ENCODE data around the gene RMND1.
"Not testable (repeated sequence)": the region's sequence is repeated elsewhere in the genome, so short reads cannot be mapped to it uniquely, and the experiment has no call there.

Gene RMND1

DNA sequence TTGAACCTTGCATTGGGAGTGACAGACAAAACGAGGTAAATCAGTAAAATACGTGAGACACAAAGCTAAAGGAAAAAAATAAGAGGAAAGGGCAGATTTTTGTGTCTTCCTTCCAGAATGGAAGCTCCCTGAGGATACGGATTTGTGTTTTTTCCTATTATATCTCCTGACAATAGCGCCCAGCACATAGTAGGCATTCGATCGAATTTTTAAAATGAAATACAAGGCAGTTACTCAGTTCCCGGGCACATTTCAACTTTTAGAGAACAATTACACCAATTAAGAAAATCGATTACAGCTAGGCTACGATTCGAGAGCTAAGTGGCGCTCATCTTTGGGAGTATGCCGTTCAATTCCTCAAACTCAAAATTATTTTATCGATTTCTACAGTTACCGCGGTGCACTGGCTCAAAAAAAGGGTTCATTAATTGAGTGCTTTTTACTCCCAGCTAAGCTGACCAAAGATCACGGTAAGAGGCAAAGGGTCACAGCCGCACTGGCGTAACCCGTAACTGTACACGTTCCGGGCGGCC lies 443 bp downstream of the RMND1 start:
- DNase-seq (ENCODE audit: low spot score): no peak

DNA sequence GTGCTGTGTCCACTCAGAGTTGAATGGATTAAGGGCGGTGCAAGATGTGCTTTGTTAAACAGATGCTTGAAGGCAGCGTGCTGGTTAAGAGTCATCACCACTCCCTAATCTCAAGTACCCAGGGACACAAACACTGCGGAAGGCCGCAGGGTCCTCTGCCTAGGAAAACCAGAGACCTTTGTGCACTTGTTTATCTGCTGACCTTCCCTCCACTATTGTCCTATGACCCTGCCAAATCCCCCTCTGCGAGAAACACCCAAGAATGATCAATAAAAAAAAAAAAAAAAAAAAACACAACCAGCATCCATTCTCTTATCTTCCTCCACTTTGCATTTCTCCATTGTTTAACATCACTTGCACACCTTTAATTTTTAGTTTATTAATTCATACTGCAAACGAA lies 998 bp downstream of the RMND1 start:
- not testable (repeated sequence) for DNase-seq (ENCODE audit: low spot score)

GRCh38 chr6:151448623-151449022 lies 3.3 kb downstream of the RMND1 start:
- no peak for DNase-seq (ENCODE audit: low spot score)

DNA sequence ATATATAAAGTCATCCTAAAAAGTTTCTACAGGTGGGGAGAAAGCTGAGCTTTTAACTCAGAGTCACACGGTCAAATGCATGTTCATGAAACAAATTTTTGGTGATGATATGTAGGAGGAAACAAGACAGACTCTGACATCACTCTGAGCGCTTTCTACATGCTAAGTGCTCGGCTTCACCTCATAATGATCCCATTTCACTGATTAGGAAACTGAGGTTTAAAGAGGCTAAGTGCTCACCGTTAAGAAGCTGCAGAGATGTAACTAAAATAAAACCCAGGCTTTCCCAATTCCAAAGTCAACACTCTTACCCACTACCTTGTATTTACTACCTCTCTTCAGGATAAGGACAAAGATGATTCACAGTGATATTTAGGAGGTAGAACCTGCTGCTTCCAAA lies 4.7 kb downstream of the RMND1 start:
- no peak for DNase-seq (ENCODE audit: low spot score)

GRCh38 chr6:151445482-151445881 lies 6.4 kb downstream of the RMND1 start:
- no peak for DNase-seq (ENCODE audit: low spot score)

- DNase-seq (ENCODE audit: low spot score): no peak
Observed at GRCh38 chr6:151443911-151444621, 7.9 kb downstream of the RMND1 start.

- no peak for DNase-seq (ENCODE audit: low spot score)
Observed at GRCh38 chr6:151443454-151443853, 8.5 kb downstream of the RMND1 start.

DNA sequence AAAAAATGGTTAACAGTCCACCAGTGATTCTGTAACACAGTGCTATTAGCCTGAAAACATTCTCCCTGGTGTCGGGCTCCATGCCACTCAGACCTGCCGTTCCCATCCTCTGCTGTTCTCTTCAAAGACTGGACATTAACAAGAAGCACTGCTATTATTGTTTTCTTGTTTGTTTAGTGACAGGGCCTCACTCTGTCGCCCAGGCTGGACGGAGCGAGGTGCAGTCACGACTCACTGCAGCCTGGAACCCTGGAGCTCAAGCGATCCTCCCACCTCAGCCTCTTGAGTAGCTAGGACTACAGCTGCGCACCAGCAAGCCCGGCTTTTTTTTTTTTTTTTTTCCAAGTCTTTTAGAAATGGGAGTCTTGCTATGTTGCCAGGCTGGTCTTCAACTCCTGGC lies 9.6 kb downstream of the RMND1 start:
- no peak for DNase-seq (ENCODE audit: low spot score)

GRCh38 chr6:151441390-151442166 lies 10.3 kb downstream of the RMND1 start:
- DNase-seq (ENCODE audit: low spot score): no peak

DNA sequence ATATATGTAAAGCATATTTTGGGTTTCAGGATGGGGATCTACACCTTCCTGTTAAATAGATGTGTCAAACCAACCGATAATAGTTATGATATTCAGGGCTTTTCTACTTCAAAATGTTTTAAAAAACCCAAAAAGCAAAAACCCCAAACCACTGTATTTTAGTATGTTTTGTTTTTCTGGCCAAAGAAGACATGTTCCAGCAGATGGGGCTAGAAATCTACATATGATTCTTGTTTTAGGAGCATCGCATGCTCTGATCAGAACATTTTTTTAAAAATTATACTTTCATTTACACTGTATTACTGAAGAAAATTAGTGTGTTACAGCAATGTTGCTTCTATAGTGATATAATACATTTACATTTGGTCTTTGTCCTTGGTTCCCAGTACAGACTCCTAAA lies 11.0 kb downstream of the RMND1 start:
- DNase-seq (ENCODE audit: low spot score): no peak

GRCh38 chr6:151440498-151440897 lies 11.4 kb downstream of the RMND1 start:
- no peak for DNase-seq (ENCODE audit: low spot score)

DNA sequence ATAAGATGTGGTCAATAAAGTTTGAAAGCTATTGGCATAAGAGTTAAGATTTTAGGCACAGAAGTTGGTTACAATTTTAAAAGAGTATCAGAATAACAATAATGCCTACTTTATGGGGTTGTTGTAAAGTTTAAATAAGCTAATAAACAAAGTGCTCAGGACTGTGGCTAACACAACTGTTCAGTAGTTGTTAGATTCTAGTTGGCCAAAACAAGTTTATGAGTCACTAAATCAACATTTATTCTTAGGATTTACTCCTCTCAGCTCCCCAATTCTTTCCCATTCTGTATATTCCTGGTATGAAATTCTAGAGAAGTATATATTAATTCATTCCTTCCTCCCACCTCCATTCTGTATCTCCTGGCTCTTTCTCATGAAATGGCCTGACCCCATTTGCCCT lies 14.5 kb downstream of the RMND1 start:
- no peak for DNase-seq (ENCODE audit: low spot score)

DNA sequence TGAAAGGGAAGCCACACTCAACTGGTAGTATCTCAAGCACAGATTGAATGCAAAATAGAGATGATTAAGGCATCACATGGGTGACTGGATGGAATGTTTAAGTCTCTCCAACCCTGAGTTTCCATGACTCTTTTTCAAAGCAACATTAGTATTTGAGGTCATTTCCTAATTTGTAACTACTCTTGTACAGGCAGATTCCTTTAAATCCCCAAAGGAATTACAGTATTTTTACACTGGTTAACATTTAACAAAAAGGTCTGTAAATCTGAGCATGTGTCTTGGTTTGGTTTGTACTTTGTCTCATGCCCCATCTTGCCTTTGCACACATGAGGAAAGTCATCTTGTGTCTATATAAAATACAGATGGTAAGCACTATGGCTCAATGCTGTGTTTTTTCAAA lies 15.1 kb downstream of the RMND1 start:
- DNase-seq (ENCODE audit: low spot score): no peak

GRCh38 chr6:151436300-151436699 lies 15.6 kb downstream of the RMND1 start:
- no peak for DNase-seq (ENCODE audit: low spot score)

- no peak for DNase-seq (ENCODE audit: low spot score)
Observed at GRCh38 chr6:151434369-151434768, 17.6 kb downstream of the RMND1 start.

DNA sequence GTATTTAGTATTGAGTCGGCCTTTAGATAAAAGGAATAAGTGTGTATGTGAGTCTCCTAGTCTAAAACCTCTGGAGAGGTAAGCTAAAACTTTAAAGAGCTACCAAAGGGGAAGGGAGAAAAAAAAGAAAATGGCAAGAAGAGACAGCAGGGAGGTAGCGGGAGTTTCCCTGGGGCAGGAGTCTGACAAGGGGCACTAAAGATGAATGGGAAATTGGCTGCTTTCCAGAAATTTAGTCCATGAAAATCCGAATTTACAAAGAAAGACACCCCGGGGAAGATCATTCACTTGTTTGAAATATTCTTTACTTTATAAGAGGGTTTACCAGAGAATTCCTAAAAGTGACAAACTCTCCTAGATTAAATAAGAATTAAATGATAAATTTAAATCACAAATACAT lies 19.3 kb downstream of the RMND1 start:
- no peak for DNase-seq (ENCODE audit: low spot score)

DNA sequence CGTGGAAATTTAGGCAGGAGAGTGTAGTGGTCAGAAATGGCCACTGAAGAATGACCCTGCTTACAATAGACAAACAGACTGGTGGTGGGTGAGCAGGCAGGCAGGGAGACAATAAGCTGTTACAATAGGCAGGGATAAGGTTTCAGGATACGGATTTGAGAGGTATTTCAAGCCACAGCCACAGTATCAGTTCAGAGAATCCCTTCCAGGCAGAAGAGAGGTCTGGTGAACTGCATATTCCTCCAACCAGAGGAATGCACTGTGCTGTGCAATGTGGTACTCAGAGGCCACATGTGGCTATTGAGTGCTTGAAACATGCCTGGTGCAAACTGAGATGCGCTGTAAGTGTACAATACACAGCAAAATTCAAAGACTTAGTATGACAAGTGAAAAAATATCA lies 20.6 kb downstream of the RMND1 start:
- no peak for DNase-seq (ENCODE audit: low spot score)

DNA sequence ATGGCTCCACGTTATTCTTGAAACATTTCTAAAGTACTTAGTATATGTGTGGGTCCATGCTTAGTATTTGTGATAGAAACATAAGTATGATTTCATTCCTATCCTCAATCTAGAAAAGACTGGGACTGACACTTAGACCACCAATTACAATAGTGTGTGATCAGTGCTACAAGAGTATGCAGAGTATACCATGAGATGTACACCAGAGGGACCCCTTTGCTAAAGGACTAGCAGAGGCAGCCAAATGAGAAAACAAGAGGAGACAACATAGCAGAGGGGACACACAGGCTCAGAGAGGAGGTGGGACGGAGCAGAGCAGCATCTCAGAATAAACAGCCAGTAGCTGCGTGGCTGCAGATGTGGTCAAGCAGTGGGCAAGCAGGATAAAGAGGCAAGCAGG lies 21.0 kb downstream of the RMND1 start:
- DNase-seq (ENCODE audit: low spot score): no peak

- DNase-seq (ENCODE audit: low spot score): no peak
Observed at GRCh38 chr6:151428093-151428735, 23.7 kb downstream of the RMND1 start.

- peak; percentile 68 for DNase-seq (ENCODE audit: low spot score)
Observed at GRCh38 chr6:151425561-151425960, 26.4 kb downstream of the RMND1 start.

DNA sequence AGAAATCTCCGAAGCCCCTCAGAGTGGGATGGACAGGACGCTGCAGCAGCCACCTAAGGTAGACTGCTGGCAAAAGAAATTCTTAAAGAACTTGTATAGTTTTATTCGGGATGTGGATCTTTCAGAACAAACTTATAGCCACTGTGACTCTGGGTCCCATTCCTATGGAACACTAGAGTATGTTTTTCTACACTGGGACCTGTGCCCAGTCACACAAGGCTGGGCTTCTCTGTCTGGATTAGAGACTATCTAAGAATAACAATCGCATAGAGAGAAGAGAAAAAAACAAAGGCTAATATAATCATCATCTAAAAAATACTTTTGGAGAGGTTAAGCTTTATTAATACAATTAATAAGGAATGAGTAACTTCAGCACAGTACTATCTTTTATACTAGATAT lies 28.9 kb downstream of the RMND1 start:
- no peak for DNase-seq (ENCODE audit: low spot score)

- no peak for DNase-seq (ENCODE audit: low spot score)
Observed at GRCh38 chr6:151417477-151417876, 34.4 kb downstream of the RMND1 start.

- no peak for DNase-seq (ENCODE audit: low spot score)
Observed at GRCh38 chr6:151414641-151415260, 37.2 kb downstream of the RMND1 start.
